K562 (cell line): ENCODE results near the gene UBA1. TPM values are rescaled to one million over a fixed set of nuclear protein-coding genes. Genes with fewer than 3 reads are reported as not detected.

ENCODE experiments used
- GABPA ChIP-seq: fragments of 200-800 bp; sonication (Bioruptor generic); conservative IDR thresholded peaks from 2 replicates; pipeline ENCODE4 v1.6.1; 2016; ENCODE audit warnings: low read depth, missing genetic modification characterization, missing compliant biosample characterization
- KDM4B ChIP-seq, 2 experiments: fragments of 450-650 bp in 1 of 2; sonication (generic) in 1 of 2; IDR thresholded peaks; 2 replicates each; pipeline ENCODE4 v1.6.1; 2016 to 2017; ENCODE audit warnings: borderline replicate concordance in 2 of 2, antibody characterized with exemption in 1 of 2, low read depth in 1 of 2, mild to moderate bottlenecking in 1 of 2
- KDM5B ChIP-seq: fragments of 200-600 bp; sonication (generic); IDR thresholded peaks from 2 replicates; pipeline ENCODE4 v1.6.1; 2012; ENCODE audit warnings: low read depth, mild to moderate bottlenecking, moderate library complexity, low read length, control low read depth, inconsistent platforms; ENCODE audit not compliant: insufficient replicate concordance
- LEF1 ChIP-seq: fragments of 450-650 bp; IDR thresholded peaks from 2 replicates; pipeline ENCODE4 v1.6.1; 2016; ENCODE audit warnings: mild to moderate bottlenecking
- NRF1 ChIP-seq, 2 experiments: fragments of 450-650 bp; IDR thresholded peaks in 1 of 2; conservative IDR thresholded peaks in 1 of 2; 2 replicates each; pipeline ENCODE4 v1.6.1; 2014; ENCODE audit warnings: mild to moderate bottlenecking in 2 of 2
- PCBP2 ChIP-seq: fragments of 200-400 bp; formaldehyde crosslinking; IDR thresholded peaks from 2 replicates; pipeline ENCODE4 v1.6.1; 2018; ENCODE audit warnings: low read length, low read depth, mild to moderate bottlenecking, moderate library complexity; ENCODE audit not compliant: poor library complexity, severe bottlenecking
- PHF8 ChIP-seq: fragments of 200-600 bp; sonication (generic); IDR thresholded peaks from 2 replicates; pipeline ENCODE4 v1.6.1; 2012; ENCODE audit warnings: mixed run types, mild to moderate bottlenecking, inconsistent platforms, low read length, moderate library complexity, borderline replicate concordance
- POLR3G ChIP-seq: IDR thresholded peaks from 2 replicates; pipeline ENCODE4 v1.6.1; 2011; ENCODE audit not compliant: insufficient read length, insufficient replicate concordance; ENCODE audit errors: extremely low read depth
- SMARCE1 ChIP-seq: fragments of 450-650 bp; IDR thresholded peaks from 2 replicates; pipeline ENCODE4 v1.7.1; 2016; ENCODE audit warnings: mild to moderate bottlenecking
- TAF1 ChIP-seq: IDR thresholded peaks from 2 replicates; pipeline ENCODE4 v1.6.1; 2011; ENCODE audit warnings: mild to moderate bottlenecking, low read length, moderate library complexity; ENCODE audit not compliant: insufficient read depth, control insufficient read depth, severe bottlenecking; ENCODE audit errors: extremely low read depth
- TCF7 ChIP-seq: sonication (generic); IDR thresholded peaks from 2 replicates; pipeline ENCODE4 v1.6.1; 2016; ENCODE audit warnings: antibody characterized with exemption, borderline replicate concordance
- ZNF12 ChIP-seq: sonication (generic); formaldehyde crosslinking; IDR thresholded peaks from 2 replicates; pipeline ENCODE4 v1.4.0; 2020; ENCODE audit warnings: mild to moderate bottlenecking, missing genetic modification reagents
- polyA plus RNA-seq, 8 experiments: library from polyadenylated mRNA; depleted of rRNA in 4 of 8; stranded (reverse) in 5 of 8; unstranded in 3 of 8; fragments of >200 nt; fragmentation: Nextera tagmentation in 2 of 8; fragmentation: Illumina TruSeq in 1 of 8; extraction: Ambion mirVana in 2 of 8; extraction: Trizol in 1 of 8; gene quantifications; 2 replicates each; pipeline versions ENCODE4 v1.2.1 to v1.2.3, GENCODE V29; 2011 to 2014; ENCODE audit warnings: inconsistent platforms in 1 of 8, missing spikeins in 1 of 8
- total RNA-seq, 7 experiments: library from RNA; depleted of rRNA in 6 of 7; stranded (reverse); fragments of >200 nt in 6 of 7; fragmentation: Illumina TruSeq in 2 of 7; extraction: Trizol in 2 of 7; gene quantifications; 2 replicates each; pipeline versions ENCODE4 v1.2.1 to v1.2.3, GENCODE V29; 2011 to 2021; ENCODE audit warnings: low replicate concordance in 1 of 7
- TF ChIP-seq, protein P1 (sequence below): fragments of 150-350 bp; conservative IDR thresholded peaks from 2 replicates; pipeline ENCODE4 v1.6.1; 2014; ENCODE audit warnings: low read length
- TF ChIP-seq, protein P2 (sequence below): sonication (generic); formaldehyde crosslinking; IDR thresholded peaks from 2 replicates; pipeline ENCODE4 v1.8.1; 2023; ENCODE audit warnings: mild to moderate bottlenecking, missing genetic modification reagents
- TF ChIP-seq, protein P3 (sequence below): fragments of 450-650 bp; IDR thresholded peaks from 2 replicates; pipeline ENCODE4 v1.6.1; 2016; ENCODE audit warnings: low read depth, mild to moderate bottlenecking, moderate library complexity
- TF ChIP-seq, protein P4 (sequence below): conservative IDR thresholded peaks from 2 replicates; pipeline ENCODE4 v1.6.1; 2011; ENCODE audit warnings: low read depth, mild to moderate bottlenecking, low read length; ENCODE audit not compliant: control insufficient read depth

Gene UBA1
- total and polyA plus RNA-seq, 9 of the 15 experiments (the other 6 are each of a cell fraction or from before 2014, with no cell fraction given): 32.0 to 174 (median 93.6) TPM

DNA sequence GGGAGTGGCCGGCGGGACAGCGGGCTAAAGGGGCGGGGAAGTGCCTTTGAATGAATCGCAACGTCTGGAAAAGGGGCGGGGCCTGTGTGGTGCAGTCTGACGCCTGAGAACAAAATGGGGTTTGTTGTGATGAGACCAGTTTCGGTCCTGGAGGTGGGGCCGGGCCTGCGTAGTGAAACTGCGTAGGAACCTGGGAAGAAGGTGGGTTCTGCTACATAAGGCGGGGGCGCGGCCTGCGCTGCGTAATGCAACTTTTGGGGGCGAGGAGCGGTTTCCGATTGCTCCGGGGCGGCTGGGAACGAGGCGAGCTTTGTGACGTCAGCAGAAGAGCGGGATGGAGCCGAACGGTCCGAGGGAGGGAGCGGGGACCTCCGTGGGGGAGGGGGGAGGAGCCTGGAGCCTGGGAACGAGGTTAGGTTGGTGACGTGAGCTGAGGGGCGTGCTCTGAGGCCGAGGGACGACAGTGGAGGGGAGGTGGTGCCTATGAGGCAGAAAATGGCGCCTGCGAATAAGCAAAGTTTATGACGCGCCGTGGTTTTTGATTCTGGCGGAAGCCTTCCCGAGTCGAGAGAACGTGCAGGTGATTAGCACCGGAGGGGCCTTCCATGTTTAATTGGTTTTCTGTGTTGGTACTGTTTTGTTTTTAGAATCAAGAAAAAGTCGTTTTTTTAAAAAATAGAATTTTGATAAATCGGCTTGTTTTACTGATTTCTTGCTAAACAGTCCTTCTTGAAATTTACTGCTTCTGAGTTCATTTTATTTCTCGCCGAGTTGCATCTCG is 39.9 kb downstream of the UBA1 start (continued):
- peak; percentile 90 to 92 for TF ChIP-seq NRF1 (conservative IDR thresholded peaks at IDR 0.05 in 1 of 2, IDR thresholded peaks at IDR 0.05 in 1 of 2)
- TF ChIP-seq, protein P1, sequence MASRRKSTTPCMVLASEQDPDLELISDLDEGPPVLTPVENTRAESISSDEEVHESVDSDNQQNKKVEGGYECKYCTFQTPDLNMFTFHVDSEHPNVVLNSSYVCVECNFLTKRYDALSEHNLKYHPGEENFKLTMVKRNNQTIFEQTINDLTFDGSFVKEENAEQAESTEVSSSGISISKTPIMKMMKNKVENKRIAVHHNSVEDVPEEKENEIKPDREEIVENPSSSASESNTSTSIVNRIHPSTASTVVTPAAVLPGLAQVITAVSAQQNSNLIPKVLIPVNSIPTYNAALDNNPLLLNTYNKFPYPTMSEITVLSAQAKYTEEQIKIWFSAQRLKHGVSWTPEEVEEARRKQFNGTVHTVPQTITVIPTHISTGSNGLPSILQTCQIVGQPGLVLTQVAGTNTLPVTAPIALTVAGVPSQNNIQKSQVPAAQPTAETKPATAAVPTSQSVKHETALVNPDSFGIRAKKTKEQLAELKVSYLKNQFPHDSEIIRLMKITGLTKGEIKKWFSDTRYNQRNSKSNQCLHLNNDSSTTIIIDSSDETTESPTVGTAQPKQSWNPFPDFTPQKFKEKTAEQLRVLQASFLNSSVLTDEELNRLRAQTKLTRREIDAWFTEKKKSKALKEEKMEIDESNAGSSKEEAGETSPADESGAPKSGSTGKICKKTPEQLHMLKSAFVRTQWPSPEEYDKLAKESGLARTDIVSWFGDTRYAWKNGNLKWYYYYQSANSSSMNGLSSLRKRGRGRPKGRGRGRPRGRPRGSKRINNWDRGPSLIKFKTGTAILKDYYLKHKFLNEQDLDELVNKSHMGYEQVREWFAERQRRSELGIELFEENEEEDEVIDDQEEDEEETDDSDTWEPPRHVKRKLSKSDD: no peak
- no peak for TF ChIP-seq GABPA (tag)
- TF ChIP-seq, protein P2, sequence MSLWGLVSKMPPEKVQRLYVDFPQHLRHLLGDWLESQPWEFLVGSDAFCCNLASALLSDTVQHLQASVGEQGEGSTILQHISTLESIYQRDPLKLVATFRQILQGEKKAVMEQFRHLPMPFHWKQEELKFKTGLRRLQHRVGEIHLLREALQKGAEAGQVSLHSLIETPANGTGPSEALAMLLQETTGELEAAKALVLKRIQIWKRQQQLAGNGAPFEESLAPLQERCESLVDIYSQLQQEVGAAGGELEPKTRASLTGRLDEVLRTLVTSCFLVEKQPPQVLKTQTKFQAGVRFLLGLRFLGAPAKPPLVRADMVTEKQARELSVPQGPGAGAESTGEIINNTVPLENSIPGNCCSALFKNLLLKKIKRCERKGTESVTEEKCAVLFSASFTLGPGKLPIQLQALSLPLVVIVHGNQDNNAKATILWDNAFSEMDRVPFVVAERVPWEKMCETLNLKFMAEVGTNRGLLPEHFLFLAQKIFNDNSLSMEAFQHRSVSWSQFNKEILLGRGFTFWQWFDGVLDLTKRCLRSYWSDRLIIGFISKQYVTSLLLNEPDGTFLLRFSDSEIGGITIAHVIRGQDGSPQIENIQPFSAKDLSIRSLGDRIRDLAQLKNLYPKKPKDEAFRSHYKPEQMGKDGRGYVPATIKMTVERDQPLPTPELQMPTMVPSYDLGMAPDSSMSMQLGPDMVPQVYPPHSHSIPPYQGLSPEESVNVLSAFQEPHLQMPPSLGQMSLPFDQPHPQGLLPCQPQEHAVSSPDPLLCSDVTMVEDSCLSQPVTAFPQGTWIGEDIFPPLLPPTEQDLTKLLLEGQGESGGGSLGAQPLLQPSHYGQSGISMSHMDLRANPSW (CRISPR knock-in tag): no peak
- no peak for TF ChIP-seq POLR3G
- no peak for TF ChIP-seq SMARCE1
- no peak for TF ChIP-seq PCBP2
- TF ChIP-seq TAF1: peak; percentile 60
- TF ChIP-seq, protein P3, sequence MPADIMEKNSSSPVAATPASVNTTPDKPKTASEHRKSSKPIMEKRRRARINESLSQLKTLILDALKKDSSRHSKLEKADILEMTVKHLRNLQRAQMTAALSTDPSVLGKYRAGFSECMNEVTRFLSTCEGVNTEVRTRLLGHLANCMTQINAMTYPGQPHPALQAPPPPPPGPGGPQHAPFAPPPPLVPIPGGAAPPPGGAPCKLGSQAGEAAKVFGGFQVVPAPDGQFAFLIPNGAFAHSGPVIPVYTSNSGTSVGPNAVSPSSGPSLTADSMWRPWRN: no peak
- TF ChIP-seq, protein P4, sequence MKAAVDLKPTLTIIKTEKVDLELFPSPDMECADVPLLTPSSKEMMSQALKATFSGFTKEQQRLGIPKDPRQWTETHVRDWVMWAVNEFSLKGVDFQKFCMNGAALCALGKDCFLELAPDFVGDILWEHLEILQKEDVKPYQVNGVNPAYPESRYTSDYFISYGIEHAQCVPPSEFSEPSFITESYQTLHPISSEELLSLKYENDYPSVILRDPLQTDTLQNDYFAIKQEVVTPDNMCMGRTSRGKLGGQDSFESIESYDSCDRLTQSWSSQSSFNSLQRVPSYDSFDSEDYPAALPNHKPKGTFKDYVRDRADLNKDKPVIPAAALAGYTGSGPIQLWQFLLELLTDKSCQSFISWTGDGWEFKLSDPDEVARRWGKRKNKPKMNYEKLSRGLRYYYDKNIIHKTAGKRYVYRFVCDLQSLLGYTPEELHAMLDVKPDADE: no peak
- TF ChIP-seq LEF1: no peak
- TF ChIP-seq PHF8: peak; percentile 7; the same call in 1 of the 2 replicates
- no peak for TF ChIP-seq KDM4B (IDR thresholded peaks at IDR 0.05; ENCODE audit: borderline replicate concordance in 2 of 2, low read depth in 1 of 2)
- TF ChIP-seq KDM5B: no peak
- TF ChIP-seq ZNF12: no peak
- TF ChIP-seq TCF7: no peak
